HepG2 (cell line): ENCODE results near the gene C19orf73. TPM values are rescaled to one million over a fixed set of nuclear protein-coding genes. Genes with fewer than 3 reads are reported as not detected.

ENCODE experiments used
- CBX5 ChIP-seq: sonication (generic); formaldehyde crosslinking; IDR thresholded peaks from 2 replicates; pipeline ENCODE4 v1.4.0; 2020; ENCODE audit warnings: missing genetic modification reagents, borderline replicate concordance
- CENPX ChIP-seq: sonication (generic); formaldehyde crosslinking; IDR thresholded peaks from 2 replicates; pipeline ENCODE4 v1.9.0; 2021; ENCODE audit warnings: mild to moderate bottlenecking, missing genetic modification reagents, moderate library complexity
- HDAC1 ChIP-seq: sonication (generic); formaldehyde crosslinking; IDR thresholded peaks from 2 replicates; pipeline ENCODE4 v1.5.1; 2020; ENCODE audit warnings: mild to moderate bottlenecking, missing genetic modification reagents
- MIER2 ChIP-seq: IDR thresholded peaks from 2 replicates; pipeline ENCODE4 v1.6.1; 2016; ENCODE audit warnings: missing biosample characterization, missing genetic modification reagents
- PPARG ChIP-seq: conservative IDR thresholded peaks from 2 replicates; pipeline ENCODE4 v1.6.1; 2016; ENCODE audit warnings: missing biosample characterization, missing genetic modification reagents
- SP4 ChIP-seq: sonication (generic); formaldehyde crosslinking; IDR thresholded peaks from 2 replicates; pipeline ENCODE4 v1.8.1; 2023; ENCODE audit warnings: mild to moderate bottlenecking, missing genetic modification reagents
- XRCC5 ChIP-seq: fragments of 200-400 bp; formaldehyde crosslinking; optimal IDR thresholded peaks from 2 replicates; pipeline ENCODE3; 2017; ENCODE audit warnings: mild to moderate bottlenecking, low read length
- ZBTB7B ChIP-seq: sonication (generic); formaldehyde crosslinking; IDR thresholded peaks from 2 replicates; pipeline ENCODE4 v1.4.0; 2020; ENCODE audit warnings: missing genetic modification reagents
- ZNF644 ChIP-seq: IDR thresholded peaks from 2 replicates; pipeline ENCODE4 v1.6.1; 2016; ENCODE audit warnings: low read depth
- polyA plus RNA-seq, 8 experiments: library from polyadenylated mRNA; depleted of rRNA in 3 of 8; stranded (reverse) in 7 of 8; unstranded in 1 of 8; fragments of >200 nt; fragmentation: Illumina TruSeq in 4 of 8; extraction: Trizol in 4 of 8; gene quantifications; 2 replicates each; pipeline versions ENCODE4 v1.2.1 to v1.2.3, GENCODE V29; 2011 to 2016; ENCODE audit warnings: low read depth in 4 of 8, missing spikeins in 1 of 8, mixed read lengths in 1 of 8; ENCODE audit not compliant: insufficient read depth in 1 of 8
- total RNA-seq, 5 experiments: library from RNA; depleted of rRNA; stranded (reverse); fragments of >200 nt; fragmentation: Illumina TruSeq; extraction: Trizol; gene quantifications; 2 replicates each; pipeline ENCODE4 v1.2.3, GENCODE V29; 2016; ENCODE audit warnings: low read depth in 1 of 5
- TF ChIP-seq, protein P1 (sequence below): sonication (generic); formaldehyde crosslinking; IDR thresholded peaks from 2 replicates; pipeline ENCODE4 v1.4.0; 2020; ENCODE audit warnings: missing genetic modification reagents, borderline replicate concordance
- TF ChIP-seq, protein P2 (sequence below): IDR thresholded peaks from 2 replicates; pipeline ENCODE4 v1.6.1; 2012; ENCODE audit warnings: low read length, improper control_type of control experiment
- TF ChIP-seq, protein P3 (sequence below): sonication (generic); formaldehyde crosslinking; IDR thresholded peaks from 2 replicates; pipeline ENCODE4 v1.5.0; 2020; ENCODE audit warnings: missing genetic modification reagents
- TF ChIP-seq, protein P4 (sequence below): sonication (generic); formaldehyde crosslinking; IDR thresholded peaks from 2 replicates; pipeline ENCODE4 v1.5.0; 2020; ENCODE audit warnings: mild to moderate bottlenecking, missing genetic modification reagents, borderline replicate concordance
- TF ChIP-seq, protein P5 (sequence below): sonication (generic); formaldehyde crosslinking; conservative IDR thresholded peaks from 2 replicates; pipeline ENCODE4 v1.4.0; 2020; ENCODE audit warnings: missing genetic modification reagents

C19orf73 gene
- total and polyA plus RNA-seq, 2 of the 13 experiments (the other 11 are each of a cell fraction or from before 2014, with no cell fraction given) = 1.4 to 1.5 TPM

DNA sequence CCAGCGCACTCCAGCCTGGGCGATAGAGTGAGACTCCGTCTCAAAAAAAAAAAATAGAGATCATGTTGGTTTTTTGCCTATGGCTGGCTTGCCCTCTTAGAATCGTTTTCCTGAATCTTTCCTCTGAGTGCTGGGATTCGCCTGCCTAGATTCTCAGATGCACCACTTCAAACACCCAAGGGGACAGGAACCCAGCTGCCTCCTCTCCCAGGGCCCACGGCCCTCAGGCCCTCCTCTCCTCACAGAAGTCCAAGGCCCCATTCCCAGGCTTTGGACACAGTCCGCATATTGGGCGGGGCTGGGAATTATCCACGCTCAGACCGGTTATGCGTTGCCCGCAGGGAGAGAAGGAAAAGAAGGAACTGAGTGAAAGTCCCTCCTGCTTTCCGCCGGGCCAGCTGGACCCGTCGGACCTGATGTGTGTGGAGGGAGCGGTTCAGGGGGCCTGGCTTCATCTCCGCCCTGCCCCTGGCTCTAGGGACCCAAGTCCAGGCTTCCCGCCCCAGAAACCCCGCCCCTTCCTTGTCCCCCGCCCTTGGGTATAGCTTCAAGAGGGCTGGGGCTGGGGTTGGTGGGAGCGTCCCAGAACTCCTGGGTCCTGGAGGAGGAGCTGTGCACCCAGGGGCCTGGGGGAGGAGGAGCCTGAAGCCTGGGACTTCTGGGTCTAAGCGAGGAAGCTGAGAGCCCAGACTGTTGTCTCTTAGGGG, 6.2 kb upstream of the C19orf73 start (continued):
- TF ChIP-seq SP4 (CRISPR knock-in tag) (no peak), HDAC1 (CRISPR knock-in tag) (no peak; the same call in 1 of the 2 replicates), ZNF644 (CRISPR knock-in tag) (no peak), MIER2 (no peak), CBX5 (no peak), ZBTB7B (CRISPR knock-in tag) (peak; percentile 54; the same call in 1 of the 2 replicates), XRCC5 (no peak), CENPX (no peak), PPARG (CRISPR knock-in tag) (no peak)
- TF ChIP-seq, protein P1, sequence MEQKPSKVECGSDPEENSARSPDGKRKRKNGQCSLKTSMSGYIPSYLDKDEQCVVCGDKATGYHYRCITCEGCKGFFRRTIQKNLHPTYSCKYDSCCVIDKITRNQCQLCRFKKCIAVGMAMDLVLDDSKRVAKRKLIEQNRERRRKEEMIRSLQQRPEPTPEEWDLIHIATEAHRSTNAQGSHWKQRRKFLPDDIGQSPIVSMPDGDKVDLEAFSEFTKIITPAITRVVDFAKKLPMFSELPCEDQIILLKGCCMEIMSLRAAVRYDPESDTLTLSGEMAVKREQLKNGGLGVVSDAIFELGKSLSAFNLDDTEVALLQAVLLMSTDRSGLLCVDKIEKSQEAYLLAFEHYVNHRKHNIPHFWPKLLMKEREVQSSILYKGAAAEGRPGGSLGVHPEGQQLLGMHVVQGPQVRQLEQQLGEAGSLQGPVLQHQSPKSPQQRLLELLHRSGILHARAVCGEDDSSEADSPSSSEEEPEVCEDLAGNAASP (CRISPR knock-in tag) = no peak
- TF ChIP-seq, protein P2, sequence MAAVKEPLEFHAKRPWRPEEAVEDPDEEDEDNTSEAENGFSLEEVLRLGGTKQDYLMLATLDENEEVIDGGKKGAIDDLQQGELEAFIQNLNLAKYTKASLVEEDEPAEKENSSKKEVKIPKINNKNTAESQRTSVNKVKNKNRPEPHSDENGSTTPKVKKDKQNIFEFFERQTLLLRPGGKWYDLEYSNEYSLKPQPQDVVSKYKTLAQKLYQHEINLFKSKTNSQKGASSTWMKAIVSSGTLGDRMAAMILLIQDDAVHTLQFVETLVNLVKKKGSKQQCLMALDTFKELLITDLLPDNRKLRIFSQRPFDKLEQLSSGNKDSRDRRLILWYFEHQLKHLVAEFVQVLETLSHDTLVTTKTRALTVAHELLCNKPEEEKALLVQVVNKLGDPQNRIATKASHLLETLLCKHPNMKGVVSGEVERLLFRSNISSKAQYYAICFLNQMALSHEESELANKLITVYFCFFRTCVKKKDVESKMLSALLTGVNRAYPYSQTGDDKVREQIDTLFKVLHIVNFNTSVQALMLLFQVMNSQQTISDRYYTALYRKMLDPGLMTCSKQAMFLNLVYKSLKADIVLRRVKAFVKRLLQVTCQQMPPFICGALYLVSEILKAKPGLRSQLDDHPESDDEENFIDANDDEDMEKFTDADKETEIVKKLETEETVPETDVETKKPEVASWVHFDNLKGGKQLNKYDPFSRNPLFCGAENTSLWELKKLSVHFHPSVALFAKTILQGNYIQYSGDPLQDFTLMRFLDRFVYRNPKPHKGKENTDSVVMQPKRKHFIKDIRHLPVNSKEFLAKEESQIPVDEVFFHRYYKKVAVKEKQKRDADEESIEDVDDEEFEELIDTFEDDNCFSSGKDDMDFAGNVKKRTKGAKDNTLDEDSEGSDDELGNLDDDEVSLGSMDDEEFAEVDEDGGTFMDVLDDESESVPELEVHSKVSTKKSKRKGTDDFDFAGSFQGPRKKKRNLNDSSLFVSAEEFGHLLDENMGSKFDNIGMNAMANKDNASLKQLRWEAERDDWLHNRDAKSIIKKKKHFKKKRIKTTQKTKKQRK = no peak
- TF ChIP-seq, protein P3, sequence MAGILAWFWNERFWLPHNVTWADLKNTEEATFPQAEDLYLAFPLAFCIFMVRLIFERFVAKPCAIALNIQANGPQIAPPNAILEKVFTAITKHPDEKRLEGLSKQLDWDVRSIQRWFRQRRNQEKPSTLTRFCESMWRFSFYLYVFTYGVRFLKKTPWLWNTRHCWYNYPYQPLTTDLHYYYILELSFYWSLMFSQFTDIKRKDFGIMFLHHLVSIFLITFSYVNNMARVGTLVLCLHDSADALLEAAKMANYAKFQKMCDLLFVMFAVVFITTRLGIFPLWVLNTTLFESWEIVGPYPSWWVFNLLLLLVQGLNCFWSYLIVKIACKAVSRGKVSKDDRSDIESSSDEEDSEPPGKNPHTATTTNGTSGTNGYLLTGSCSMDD (CRISPR knock-in tag) = no peak
- TF ChIP-seq, protein P4, sequence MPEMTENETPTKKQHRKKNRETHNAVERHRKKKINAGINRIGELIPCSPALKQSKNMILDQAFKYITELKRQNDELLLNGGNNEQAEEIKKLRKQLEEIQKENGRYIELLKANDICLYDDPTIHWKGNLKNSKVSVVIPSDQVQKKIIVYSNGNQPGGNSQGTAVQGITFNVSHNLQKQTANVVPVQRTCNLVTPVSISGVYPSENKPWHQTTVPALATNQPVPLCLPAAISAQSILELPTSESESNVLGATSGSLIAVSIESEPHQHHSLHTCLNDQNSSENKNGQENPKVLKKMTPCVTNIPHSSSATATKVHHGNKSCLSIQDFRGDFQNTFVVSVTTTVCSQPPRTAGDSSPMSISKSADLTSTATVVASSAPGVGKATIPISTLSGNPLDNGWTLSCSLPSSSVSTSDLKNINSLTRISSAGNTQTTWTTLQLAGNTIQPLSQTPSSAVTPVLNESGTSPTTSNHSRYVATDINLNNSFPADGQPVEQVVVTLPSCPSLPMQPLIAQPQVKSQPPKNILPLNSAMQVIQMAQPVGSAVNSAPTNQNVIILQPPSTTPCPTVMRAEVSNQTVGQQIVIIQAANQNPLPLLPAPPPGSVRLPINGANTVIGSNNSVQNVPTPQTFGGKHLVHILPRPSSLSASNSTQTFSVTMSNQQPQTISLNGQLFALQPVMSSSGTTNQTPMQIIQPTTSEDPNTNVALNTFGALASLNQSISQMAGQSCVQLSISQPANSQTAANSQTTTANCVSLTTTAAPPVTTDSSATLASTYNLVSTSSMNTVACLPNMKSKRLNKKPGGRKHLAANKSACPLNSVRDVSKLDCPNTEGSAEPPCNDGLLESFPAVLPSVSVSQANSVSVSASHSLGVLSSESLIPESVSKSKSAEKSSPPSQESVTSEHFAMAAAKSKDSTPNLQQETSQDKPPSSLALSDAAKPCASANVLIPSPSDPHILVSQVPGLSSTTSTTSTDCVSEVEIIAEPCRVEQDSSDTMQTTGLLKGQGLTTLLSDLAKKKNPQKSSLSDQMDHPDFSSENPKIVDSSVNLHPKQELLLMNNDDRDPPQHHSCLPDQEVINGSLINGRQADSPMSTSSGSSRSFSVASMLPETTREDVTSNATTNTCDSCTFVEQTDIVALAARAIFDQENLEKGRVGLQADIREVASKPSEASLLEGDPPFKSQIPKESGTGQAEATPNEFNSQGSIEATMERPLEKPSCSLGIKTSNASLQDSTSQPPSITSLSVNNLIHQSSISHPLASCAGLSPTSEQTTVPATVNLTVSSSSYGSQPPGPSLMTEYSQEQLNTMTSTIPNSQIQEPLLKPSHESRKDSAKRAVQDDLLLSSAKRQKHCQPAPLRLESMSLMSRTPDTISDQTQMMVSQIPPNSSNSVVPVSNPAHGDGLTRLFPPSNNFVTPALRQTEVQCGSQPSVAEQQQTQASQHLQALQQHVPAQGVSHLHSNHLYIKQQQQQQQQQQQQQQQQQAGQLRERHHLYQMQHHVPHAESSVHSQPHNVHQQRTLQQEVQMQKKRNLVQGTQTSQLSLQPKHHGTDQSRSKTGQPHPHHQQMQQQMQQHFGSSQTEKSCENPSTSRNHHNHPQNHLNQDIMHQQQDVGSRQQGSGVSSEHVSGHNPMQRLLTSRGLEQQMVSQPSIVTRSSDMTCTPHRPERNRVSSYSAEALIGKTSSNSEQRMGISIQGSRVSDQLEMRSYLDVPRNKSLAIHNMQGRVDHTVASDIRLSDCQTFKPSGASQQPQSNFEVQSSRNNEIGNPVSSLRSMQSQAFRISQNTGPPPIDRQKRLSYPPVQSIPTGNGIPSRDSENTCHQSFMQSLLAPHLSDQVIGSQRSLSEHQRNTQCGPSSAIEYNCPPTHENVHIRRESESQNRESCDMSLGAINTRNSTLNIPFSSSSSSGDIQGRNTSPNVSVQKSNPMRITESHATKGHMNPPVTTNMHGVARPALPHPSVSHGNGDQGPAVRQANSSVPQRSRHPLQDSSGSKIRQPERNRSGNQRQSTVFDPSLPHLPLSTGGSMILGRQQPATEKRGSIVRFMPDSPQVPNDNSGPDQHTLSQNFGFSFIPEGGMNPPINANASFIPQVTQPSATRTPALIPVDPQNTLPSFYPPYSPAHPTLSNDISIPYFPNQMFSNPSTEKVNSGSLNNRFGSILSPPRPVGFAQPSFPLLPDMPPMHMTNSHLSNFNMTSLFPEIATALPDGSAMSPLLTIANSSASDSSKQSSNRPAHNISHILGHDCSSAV (CRISPR knock-in tag) = no peak
- TF ChIP-seq, protein P5, sequence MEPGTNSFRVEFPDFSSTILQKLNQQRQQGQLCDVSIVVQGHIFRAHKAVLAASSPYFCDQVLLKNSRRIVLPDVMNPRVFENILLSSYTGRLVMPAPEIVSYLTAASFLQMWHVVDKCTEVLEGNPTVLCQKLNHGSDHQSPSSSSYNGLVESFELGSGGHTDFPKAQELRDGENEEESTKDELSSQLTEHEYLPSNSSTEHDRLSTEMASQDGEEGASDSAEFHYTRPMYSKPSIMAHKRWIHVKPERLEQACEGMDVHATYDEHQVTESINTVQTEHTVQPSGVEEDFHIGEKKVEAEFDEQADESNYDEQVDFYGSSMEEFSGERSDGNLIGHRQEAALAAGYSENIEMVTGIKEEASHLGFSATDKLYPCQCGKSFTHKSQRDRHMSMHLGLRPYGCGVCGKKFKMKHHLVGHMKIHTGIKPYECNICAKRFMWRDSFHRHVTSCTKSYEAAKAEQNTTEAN (CRISPR knock-in tag) = no peak
